Dermis microvascular lymphatic vessel endothelial cell (primary cell): ENCODE data around the gene GPR146. TPM values are rescaled to one million over a fixed set of nuclear protein-coding genes. Genes with fewer than 3 reads are reported as not detected.

Experiments
- DNase-seq, 2 donors: peaks; one replicate each; pipeline versions ENCODE4 v3.0.0 to v3.0.0-alpha.2; 2010; ENCODE audit warnings: low read depth in 2 of 2
- total RNA-seq: library from RNA; depleted of rRNA; stranded (reverse); fragments of >200 nt; gene quantifications from 2 replicates; pipeline ENCODE4 v1.2.1, GENCODE V29; 2014

Gene GPR146
- total RNA-seq, 1 donor from 2014 or later = 25.5 TPM

DNA sequence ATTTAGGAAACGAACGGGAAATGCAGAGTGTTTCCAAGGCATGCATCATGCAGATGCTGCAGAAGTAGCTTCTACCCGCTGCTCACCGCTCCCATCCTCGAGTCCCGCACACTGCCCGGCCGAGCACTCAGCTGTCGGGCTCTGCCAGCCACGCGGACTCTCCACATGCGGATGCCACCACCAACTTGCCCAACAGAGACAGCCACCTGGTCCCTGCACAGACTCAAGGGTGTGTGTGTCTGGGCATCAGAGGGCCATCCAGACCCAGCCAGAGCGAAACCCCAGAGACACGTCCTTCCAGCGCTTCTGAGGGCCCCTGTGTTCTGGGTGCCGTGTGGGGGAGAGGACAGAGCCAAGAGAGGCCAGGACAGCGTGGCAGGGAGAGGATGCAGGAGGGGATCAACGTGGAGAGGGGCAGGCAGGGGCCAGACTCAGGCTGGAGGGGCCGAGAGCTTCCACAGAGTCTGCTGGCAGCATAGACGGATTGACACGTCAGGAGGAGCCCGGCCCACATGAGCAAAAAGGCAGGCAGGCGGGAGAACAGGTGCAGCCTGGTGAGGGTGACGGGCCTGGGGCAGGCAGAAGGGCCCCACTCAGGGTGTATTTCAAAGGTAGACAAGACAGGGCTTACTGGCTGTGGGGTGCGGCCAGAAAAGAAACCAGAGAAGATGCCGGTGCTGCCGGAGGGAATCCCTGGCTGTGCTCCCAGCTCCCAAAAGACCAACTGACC is 61.9 kb downstream of the GPR146 start:
- DNase-seq = no peak

DNA sequence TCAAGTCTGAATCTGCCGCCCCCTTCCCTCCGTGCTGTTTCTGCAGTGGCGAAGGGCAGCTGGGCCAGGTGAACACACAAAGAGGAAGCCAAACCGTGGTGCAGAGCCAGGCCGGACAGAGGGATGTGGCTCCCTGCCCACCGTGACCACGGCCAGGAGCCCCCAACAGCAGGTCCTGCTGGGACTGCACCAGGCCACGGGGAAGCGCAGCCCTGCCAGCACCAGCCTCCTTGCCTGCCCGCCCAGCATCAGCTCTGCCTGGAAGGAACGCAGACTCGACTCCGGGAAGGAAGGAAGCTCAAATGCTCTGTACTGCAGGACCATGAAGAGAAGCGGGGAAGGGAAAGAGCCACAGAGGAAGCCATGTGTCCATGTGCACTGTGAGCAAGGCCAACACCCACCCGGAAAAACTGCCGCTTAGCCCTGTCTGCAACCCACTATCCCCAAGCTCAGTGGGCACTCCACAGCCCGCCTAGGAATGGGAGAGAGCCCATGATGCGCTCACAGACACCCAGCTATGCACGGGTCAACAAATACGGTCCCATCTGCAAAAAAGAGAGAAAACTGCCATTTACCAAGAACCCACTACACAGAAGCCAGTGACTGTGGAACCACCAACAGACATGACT is 62.6 kb downstream of the GPR146 start:
- DNase-seq = no peak

DNA sequence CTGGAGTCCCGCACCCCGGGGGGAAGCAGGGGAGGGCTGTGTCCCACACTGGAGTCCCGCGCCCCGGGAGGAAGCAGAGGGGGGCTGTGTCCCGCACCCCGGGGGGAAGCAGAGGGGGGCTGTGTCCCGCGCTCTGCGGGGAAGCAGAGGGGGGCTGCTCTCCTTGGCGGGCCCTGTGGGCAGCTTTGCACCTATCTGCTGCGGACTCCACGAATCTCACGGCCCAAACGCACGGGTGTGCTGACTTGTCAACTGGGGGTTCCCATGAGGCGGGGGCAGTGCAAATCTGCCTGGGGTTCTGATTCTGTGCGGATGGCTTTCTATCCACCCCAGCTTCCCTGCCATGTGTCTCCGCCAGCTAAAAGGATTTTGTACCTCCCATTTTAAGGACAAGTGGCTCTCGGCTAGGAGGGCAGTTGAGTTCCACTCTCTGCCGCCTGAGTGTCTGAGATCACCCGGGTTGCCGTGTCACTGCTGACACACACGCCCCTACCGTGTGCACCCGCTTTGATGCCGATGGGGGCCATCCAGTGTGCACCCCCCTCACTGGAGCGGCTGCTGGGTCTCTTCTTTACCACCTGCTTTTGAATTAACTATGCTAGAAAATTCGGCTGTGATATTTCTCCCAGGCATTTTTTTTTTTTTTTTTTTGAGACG is 64.0 kb downstream of the GPR146 start:
- DNase-seq = no peak

Other genes with a start within 250 kb of the GPR146 start
- 132 and 134 TPM in 2 replicates for gene SUN1, start 212.1 kb upstream of the GPR146 start, total RNA-seq
- gene GET4, start 168.0 kb upstream of the GPR146 start, total RNA-seq = 30.3 and 43.0 TPM in 2 replicates
- gene ADAP1, start 89.9 kb upstream of the GPR146 start, total RNA-seq = 1.8 and 1.9 TPM in 2 replicates
- gene COX19, start 69.0 kb upstream of the GPR146 start, total RNA-seq = 4.2 and 6.6 TPM in 2 replicates
- not detected in 2 replicates for gene CYP2W1, start 61.4 kb upstream of the GPR146 start, total RNA-seq
- 1.5 and 2.3 TPM in 2 replicates for gene GPER1, start 43.6 kb downstream of the GPR146 start, total RNA-seq
- 10.0 and 15.4 TPM in 2 replicates for gene ZFAND2A, start 115.7 kb downstream of the GPR146 start, total RNA-seq
- gene UNCX, start 188.3 kb downstream of the GPR146 start, total RNA-seq = not detected in 2 replicates